Measurements from ENCODE around the gene GATA3. TPM values are rescaled to one million over a fixed set of nuclear protein-coding genes. Genes with fewer than 3 reads are reported as not detected.

The GATA3 gene
- total and polyA plus RNA-seq, 2 of the 8 experiments (the other 6 are each of a cell fraction or from before 2014, with no cell fraction given): 0.02 to 0.43 TPM

GRCh38 chr10:8035641-8036470 lies 18.6 kb upstream of the GATA3 start:
- Histone ChIP-seq H4K5ac (ENCODE audit: insufficient read length, low read depth, low read length) (no peak overlapping the region), H3K14ac (ENCODE audit: insufficient read length) (no peak overlapping the region), H3K9ac (replicated peaks in 1 of 4; ENCODE audit: extremely low read depth in 1 of 4, low read depth in 3 of 4, low read length in 3 of 4) (no peak overlapping the region), H2BK15ac (ENCODE audit: low read length) (no peak overlapping the region), H2BK12ac (ENCODE audit: low read depth, low read length) (no peak overlapping the region), H3K79me2 (ENCODE audit: control insufficient read depth in 1 of 2, insufficient read depth in 2 of 2, low read length in 2 of 2) (no peaks in the 10 kb centered on the region), H3K23me2 (ENCODE audit: low read depth, low read length) (no peaks in the 10 kb centered on the region; the same call in 1 of the 2 replicates), H3K4ac (replicated peaks; ENCODE audit: insufficient read length, low read depth, low read length) (no peak overlapping the region), H2BK5ac (ENCODE audit: low read depth, low read length) (no peak overlapping the region), H3K18ac (ENCODE audit: extremely low read depth, low read length) (no peak overlapping the region), H2AK5ac (ENCODE audit: low read depth, low read length) (no peak overlapping the region), H3K36me3 (ENCODE audit: control insufficient read depth in 2 of 4, insufficient read depth in 4 of 4, low read length in 3 of 4) (peaks cover 0 to 2% (median 0%) of the 10 kb centered on the region in 4 experiments; a peak in 1 of 8 replicates), H3K4me1 (replicated peaks in 1 of 4; ENCODE audit: control insufficient read depth in 3 of 4, insufficient read depth in 4 of 4, low read length in 3 of 4) (peaks cover 7 to 22% (median 12%) of the 10 kb centered on the region in 4 experiments), H3K23ac (ENCODE audit: insufficient read length) (no peak overlapping the region), H3K27ac (ENCODE audit: low read depth, low read length) (no peak overlapping the region), H3K4me3 (ENCODE audit: extremely low read depth in 1 of 4, insufficient read depth in 2 of 4, low read depth in 3 of 4, low read length in 4 of 4) (peak overlapping the region in 1 of 4 experiments; percentile 57; a peak in 2 of 8 replicates), H2BK20ac (ENCODE audit: low read length) (no peak overlapping the region), H3K27me3 (replicated peaks in 1 of 4; ENCODE audit: control insufficient read depth in 3 of 4, extremely low read depth in 1 of 4, insufficient read depth in 3 of 4, low read length in 3 of 4) (peaks cover 65 to 95% (median 90%) of the 10 kb centered on the region in 4 experiments), H3K79me1 (ENCODE audit: low read depth, low read length) (no peaks in the 10 kb centered on the region; the same call in 1 of the 2 replicates), H4K20me1 (replicated peaks in 1 of 2; ENCODE audit: control insufficient read depth in 1 of 2, insufficient read depth in 2 of 2, low read length in 2 of 2) (peaks cover 14 to 27% of the 10 kb centered on the region in 2 experiments), H3K9me3 (ENCODE audit: insufficient read depth in 2 of 2, low read depth in 1 of 2, low read length in 1 of 2) (no peaks in the 10 kb centered on the region), H3K56ac (replicated peaks; ENCODE audit: insufficient read length, low read depth, low read length) (no peak overlapping the region), H3K4me2 (ENCODE audit: insufficient read depth in 1 of 2, low read depth in 2 of 2, low read length in 2 of 2) (peak overlapping the region; percentile 72 to 74), H2BK120ac (replicated peaks; ENCODE audit: low read depth, low read length) (no peak overlapping the region), H4K8ac (ENCODE audit: extremely low read depth, insufficient read depth, low read length) (no peak overlapping the region), H4K91ac (replicated peaks; ENCODE audit: insufficient read length, low read length) (no peak overlapping the region), H2AFZ (ENCODE audit: low read length) (no peak overlapping the region)
- POLR2A ChIA-PET (ENCODE audit: partially characterized antibody): interaction anchor here (2.1 kb wide), 1 partner anchor 15 kb away, joined by 10 read pairs; no protein-coding TSS in a partner anchor
- TF ChIP-seq NRF1 (IDR thresholded peaks at IDR 0.05; ENCODE audit: low read depth, low read length) (no peak), SP1 (IDR thresholded peaks at IDR 0.05; ENCODE audit: low read depth, low read length) (peak; percentile 4; the same call in 1 of the 2 replicates), TEAD4 (IDR thresholded peaks at IDR 0.05; ENCODE audit: low read depth, low read length) (no peak), RNF2 (IDR thresholded peaks at IDR 0.05; ENCODE audit: borderline replicate concordance, low read depth, low read length, missing control alignments, poor library complexity, severe bottlenecking) (peak; percentile 84), SRF (IDR thresholded peaks at IDR 0.05; ENCODE audit: low read depth, low read length) (no peak), SUZ12 (IDR thresholded peaks at IDR 0.05; ENCODE audit: low read length) (peak; percentile 56; the same call in 1 of the 2 replicates), EZH2 (IDR thresholded peaks at IDR 0.05; ENCODE audit: low read depth, low read length, severe bottlenecking) (peak; percentile 79)
- CTCF ChIA-PET (ENCODE audit: partially characterized antibody): interaction anchor here (0.8 kb wide), 1 partner anchor 155 kb away, joined by 3 read pairs; no protein-coding TSS in a partner anchor
- FAIRE-seq: no peak
- WGBS, 2 experiments (ENCODE audit: extremely low coverage in 1 of 2, insufficient coverage in 1 of 2, insufficient read length in 1 of 2, insufficient replicate concordance in 2 of 2, low coverage in 1 of 2, low lambda C conversion rate in 2 of 2, missing lambda C conversion rate in 1 of 2): 6% methylated on average over 45 of the region's 47 CpGs; no CpG with 5 or more reads in 1 of the 2 experiments
- DNase-seq (ENCODE audit: low read depth in 1 of 2, low spot score in 2 of 2): peak in 1 of 2 experiments; percentile 54

Data from H1 (cell line).